ENCODE measurements around the gene PHGDH.

PHGDH gene

GRCh38 chr1:119771016-119771415, 59.3 kb downstream of the PHGDH start:
- H3K27ac ChIP-seq, result no peak overlapping the region
- POLR2A ChIA-PET (ENCODE audit: low non-redundant PET), result no interaction called here
- no peak for DNase-seq (ENCODE audit: low spot score)
- CTCF ChIA-PET, result interaction anchor here (0.5 kb wide), 1 partner anchor 21 kb away, joined by 3 read pairs; no protein-coding TSS in a partner anchor
- TF ChIP-seq CTCF (conservative IDR thresholded peaks at IDR 0.05; ENCODE audit: low read depth), result no peak

GRCh38 chr1:119771770-119772169, 60.0 kb downstream of the PHGDH start:
- TF ChIP-seq CTCF (conservative IDR thresholded peaks at IDR 0.05; ENCODE audit: low read depth), result no peak
- no peak for DNase-seq (ENCODE audit: low spot score)
- H3K27ac ChIP-seq, result no peak overlapping the region
- CTCF ChIA-PET, result no interaction called here
- POLR2A ChIA-PET (ENCODE audit: low non-redundant PET), result no interaction called here

GRCh38 chr1:119772298-119772697, 60.6 kb downstream of the PHGDH start:
- TF ChIP-seq CTCF (conservative IDR thresholded peaks at IDR 0.05; ENCODE audit: low read depth), result no peak
- CTCF ChIA-PET, result no interaction called here
- no peak overlapping the region for H3K27ac ChIP-seq
- DNase-seq (ENCODE audit: low spot score), result no peak
- POLR2A ChIA-PET (ENCODE audit: low non-redundant PET), result no interaction called here

GRCh38 chr1:119773711-119774241, 62.0 kb downstream of the PHGDH start:
- H3K27ac ChIP-seq, result no peak overlapping the region
- ChIA-PET CTCF (no interaction called here), POLR2A (ENCODE audit: low non-redundant PET) (no interaction called here)
- DNase-seq (ENCODE audit: low spot score), result no peak
- no peak for TF ChIP-seq CTCF (conservative IDR thresholded peaks at IDR 0.05; ENCODE audit: low read depth)

GRCh38 chr1:119774746-119775490, 63.2 kb downstream of the PHGDH start:
- CTCF ChIA-PET, result no interaction called here
- no peak overlapping the region for H3K27ac ChIP-seq
- DNase-seq (ENCODE audit: low spot score), result no peak
- POLR2A ChIA-PET (ENCODE audit: low non-redundant PET), result no interaction called here
- no peak for TF ChIP-seq CTCF (conservative IDR thresholded peaks at IDR 0.05; ENCODE audit: low read depth)

GRCh38 chr1:119778359-119778758, 66.6 kb downstream of the PHGDH start:
- DNase-seq (ENCODE audit: low spot score), result no peak
- CTCF ChIA-PET, result no interaction called here
- H3K27ac ChIP-seq, result no peak overlapping the region
- POLR2A ChIA-PET (ENCODE audit: low non-redundant PET), result no interaction called here
- no peak for TF ChIP-seq CTCF (conservative IDR thresholded peaks at IDR 0.05; ENCODE audit: low read depth)

Measured in RWPE1 (cell line).